ENCODE measurements around the gene PROB1. TPM values are rescaled to one million over a fixed set of nuclear protein-coding genes. Genes with fewer than 3 reads are reported as not detected.
A peak's percentile ranks its signal among the peaks of the same experiment; 100 is the strongest.
"Not testable (repeated sequence)": the region's sequence is repeated elsewhere in the genome, so short reads cannot be mapped to it uniquely, and the experiment has no call there.

PROB1 gene
- total and polyA plus RNA-seq, 12 donors, result 3.1 to 24.4 (median 8.8) TPM

DNA sequence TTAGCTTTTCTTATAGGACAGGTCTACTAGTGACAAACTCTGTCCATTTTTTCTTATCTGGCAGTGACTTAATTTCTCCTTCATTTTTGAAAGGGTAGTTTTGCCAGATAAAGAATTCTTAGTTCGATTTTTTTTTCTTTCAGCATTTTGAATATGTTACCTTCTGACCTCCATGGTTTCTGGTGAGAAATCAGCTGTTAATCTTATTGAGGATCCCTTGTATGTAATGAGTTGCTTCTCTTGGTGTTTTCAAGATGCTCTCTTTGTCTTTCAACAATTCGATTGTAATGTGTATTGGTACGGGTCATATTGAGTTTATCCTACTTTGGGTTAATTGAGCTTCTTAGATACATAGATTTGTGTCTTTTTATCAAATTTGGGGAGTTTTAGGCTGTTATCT lies 40.7 kb downstream of the PROB1 start:
- DNase-seq, result no peak
- Histone ChIP-seq H3K27ac (no peak overlapping the region), H3K4me3 (no peak overlapping the region), H3K9me3 (replicated peaks in 1 of 3) (no peaks in the 10 kb centered on the region), H3K36me3 (replicated peaks in 1 of 2) (peaks cover 0 to 4% of the 10 kb centered on the region in 2 donors), H3K27me3 (no peaks in the 10 kb centered on the region), H3K4me1 (replicated peaks in 1 of 2) (peaks cover 8 to 31% of the 10 kb centered on the region in 2 donors)
- TF ChIP-seq, protein P1, sequence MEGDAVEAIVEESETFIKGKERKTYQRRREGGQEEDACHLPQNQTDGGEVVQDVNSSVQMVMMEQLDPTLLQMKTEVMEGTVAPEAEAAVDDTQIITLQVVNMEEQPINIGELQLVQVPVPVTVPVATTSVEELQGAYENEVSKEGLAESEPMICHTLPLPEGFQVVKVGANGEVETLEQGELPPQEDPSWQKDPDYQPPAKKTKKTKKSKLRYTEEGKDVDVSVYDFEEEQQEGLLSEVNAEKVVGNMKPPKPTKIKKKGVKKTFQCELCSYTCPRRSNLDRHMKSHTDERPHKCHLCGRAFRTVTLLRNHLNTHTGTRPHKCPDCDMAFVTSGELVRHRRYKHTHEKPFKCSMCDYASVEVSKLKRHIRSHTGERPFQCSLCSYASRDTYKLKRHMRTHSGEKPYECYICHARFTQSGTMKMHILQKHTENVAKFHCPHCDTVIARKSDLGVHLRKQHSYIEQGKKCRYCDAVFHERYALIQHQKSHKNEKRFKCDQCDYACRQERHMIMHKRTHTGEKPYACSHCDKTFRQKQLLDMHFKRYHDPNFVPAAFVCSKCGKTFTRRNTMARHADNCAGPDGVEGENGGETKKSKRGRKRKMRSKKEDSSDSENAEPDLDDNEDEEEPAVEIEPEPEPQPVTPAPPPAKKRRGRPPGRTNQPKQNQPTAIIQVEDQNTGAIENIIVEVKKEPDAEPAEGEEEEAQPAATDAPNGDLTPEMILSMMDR (IDR thresholded peaks at IDR 0.05), result no peak
- TF ChIP-seq POLR2A (IDR thresholded peaks at IDR 0.05), result no peak
- intact Hi-C loops (cut with DNase I), result no loop called here
- WGBS, 4 donors, result 80 to 96% (median 93%) methylated on average over 3 of the region's 3 CpGs

DNA sequence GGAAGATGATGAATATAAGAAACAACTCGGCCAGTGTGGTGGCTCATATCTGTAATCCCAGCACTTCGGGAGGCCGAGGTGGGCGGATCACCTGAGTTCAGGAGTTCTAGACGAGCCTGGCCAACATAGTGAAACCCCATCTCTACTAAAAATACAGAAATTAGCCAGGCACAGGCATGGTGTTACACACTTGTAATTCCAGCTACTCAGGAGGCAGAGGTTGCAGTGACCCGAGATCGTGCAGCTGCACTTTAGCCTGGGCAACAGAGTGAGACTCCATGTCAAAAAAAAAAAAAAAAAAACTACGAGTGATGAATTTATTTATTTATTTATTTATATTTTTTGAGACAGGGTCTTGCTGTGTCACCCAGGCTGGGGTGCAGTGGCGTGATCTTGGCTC lies 47.0 kb downstream of the PROB1 start:
- intact Hi-C loops (cut with DNase I), result loop anchor here in 1 of 2 donors (5.0 kb wide), 1 partner anchor 44 kb away; no protein-coding TSS in a partner anchor
- H3K27ac ChIP-seq; H3K9me3 ChIP-seq (replicated peaks in 1 of 3); H3K27me3 ChIP-seq; DNase-seq; H3K4me3 ChIP-seq; H3K36me3 ChIP-seq (replicated peaks in 1 of 2): not testable (repeated sequence)
- 85 to 97% (median 93%) methylated on average over 9 of the region's 9 CpGs for WGBS, 4 donors
- H3K4me1 ChIP-seq (replicated peaks in 1 of 2), result peaks cover 5 to 41% of the 10 kb centered on the region in 2 donors

DNA sequence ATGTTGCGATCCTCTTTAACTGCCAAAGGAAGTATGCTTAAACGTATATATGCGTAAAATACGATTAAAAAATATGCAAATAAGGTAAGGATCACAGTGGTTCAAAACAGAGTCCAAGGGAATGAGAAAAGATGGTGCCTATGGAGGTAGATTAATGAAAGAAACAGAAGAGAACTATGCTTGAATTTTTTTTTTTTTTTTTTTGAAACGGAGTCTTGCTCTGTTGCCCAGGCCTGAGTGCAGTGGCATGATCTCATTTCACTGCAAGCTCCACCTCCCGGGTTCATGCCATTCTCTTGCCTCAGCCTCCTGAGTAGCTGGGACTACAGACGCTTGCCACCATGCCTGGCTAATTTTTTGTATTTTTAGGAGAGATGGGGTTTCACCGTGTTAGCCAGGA lies 49.5 kb downstream of the PROB1 start:
- intact Hi-C loops (cut with DNase I), result loop anchor here in 1 of 2 donors (5.0 kb wide), 1 partner anchor 47 kb away; no protein-coding TSS in a partner anchor
- not testable (repeated sequence) for H3K9me3 ChIP-seq (replicated peaks in 1 of 3); H3K4me3 ChIP-seq; H3K27me3 ChIP-seq; H3K27ac ChIP-seq; H3K36me3 ChIP-seq (replicated peaks in 1 of 2); DNase-seq
- WGBS, 4 donors, result 89 to 93% (median 91%) methylated on average over 8 of the region's 8 CpGs
- peaks cover 8 to 49% of the 10 kb centered on the region in 2 donors for H3K4me1 ChIP-seq (replicated peaks in 1 of 2)

DNA sequence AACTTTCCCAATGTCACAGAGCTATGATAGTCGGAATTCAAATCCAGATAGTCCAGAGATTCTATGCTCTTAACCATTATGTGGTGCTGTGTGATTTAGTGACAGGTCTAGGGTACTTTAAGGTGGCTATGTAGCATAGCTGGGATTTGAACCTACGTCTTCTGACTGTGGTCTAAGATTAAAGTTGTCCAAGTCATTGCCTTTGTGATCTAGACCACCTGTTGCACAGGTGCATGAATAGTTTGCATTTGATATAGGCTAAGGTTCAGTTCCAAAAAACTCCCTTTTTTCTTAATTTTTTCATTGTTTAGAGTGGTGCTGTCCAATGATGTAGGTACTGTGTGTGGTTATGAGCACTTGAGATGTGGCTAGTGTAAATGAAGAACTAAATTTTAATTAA lies 50.7 kb downstream of the PROB1 start:
- peak overlapping the region in 1 of 4 donors; percentile 55 for H3K4me3 ChIP-seq
- no peaks in the 10 kb centered on the region for H3K27me3 ChIP-seq
- intact Hi-C loops (cut with DNase I), result no loop called here
- 71 to 86% (median 78%) methylated on average over 2 of the region's 2 CpGs for WGBS, 4 donors
- H3K27ac ChIP-seq, result no peak overlapping the region
- peaks cover 8 to 45% of the 10 kb centered on the region in 2 donors for H3K4me1 ChIP-seq (replicated peaks in 1 of 2)
- no peaks in the 10 kb centered on the region for H3K36me3 ChIP-seq (replicated peaks in 1 of 2)
- no peak for TF ChIP-seq POLR2A (IDR thresholded peaks at IDR 0.05)
- TF ChIP-seq, protein P1 (IDR thresholded peaks at IDR 0.05), result no peak
- H3K9me3 ChIP-seq (replicated peaks in 1 of 3), result no peaks in the 10 kb centered on the region
- DNase-seq, result no peak

DNA sequence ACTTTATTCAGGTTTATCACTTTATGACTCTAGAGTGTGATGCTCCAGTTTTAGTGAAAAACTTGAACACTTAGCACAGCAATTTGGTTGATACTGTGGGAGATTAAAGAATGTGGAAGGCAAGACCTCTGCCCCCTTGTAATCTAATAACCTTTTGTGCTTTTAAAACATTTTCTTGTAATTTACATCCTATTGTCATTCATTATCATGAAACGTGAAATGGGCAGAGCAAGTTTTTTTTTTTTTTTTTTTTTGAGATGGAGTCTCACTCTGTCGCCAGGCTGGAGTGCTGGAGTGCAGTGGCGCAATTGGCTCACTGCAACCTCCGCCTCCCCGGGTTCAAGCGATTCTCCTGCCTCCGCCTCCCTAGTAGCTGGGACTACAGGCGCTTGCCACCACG lies 51.4 kb downstream of the PROB1 start:
- no peak for DNase-seq
- H3K4me3 ChIP-seq, result peak overlapping the region in 1 of 4 donors; percentile 55
- H3K9me3 ChIP-seq (replicated peaks in 1 of 3), result no peaks in the 10 kb centered on the region
- peak overlapping the region in 3 of 5 donors; percentile 23 to 98 (median 94) for H3K27ac ChIP-seq
- no peak for TF ChIP-seq POLR2A (IDR thresholded peaks at IDR 0.05)
- TF ChIP-seq, protein P1 (IDR thresholded peaks at IDR 0.05), result no peak
- WGBS, 4 donors, result 73 to 76% (median 74%) methylated on average over 9 of the region's 9 CpGs
- H3K27me3 ChIP-seq, result no peaks in the 10 kb centered on the region
- H3K4me1 ChIP-seq (replicated peaks in 1 of 2), result peaks cover 8 to 40% of the 10 kb centered on the region in 2 donors
- H3K36me3 ChIP-seq (replicated peaks in 1 of 2), result no peaks in the 10 kb centered on the region
- intact Hi-C loops (cut with DNase I), result no loop called here
